Hepatocyte (in vitro differentiated cells): ENCODE measurements around the gene ALK.
"Not testable (repeated sequence)": the region's sequence is repeated elsewhere in the genome, so short reads cannot be mapped to it uniquely, and the experiment has no call there.

Experiments used
- CTCF ChIP-seq: fragments of 200-600 bp; sonication (generic); IDR thresholded peaks from 2 replicates; pipeline ENCODE4 v1.5.1; 2016; ENCODE audit warnings: antibody characterized with exemption, mild to moderate bottlenecking; ENCODE audit not compliant: poor library complexity
- EZH2 ChIP-seq: fragments of 200-600 bp; sonication (generic); IDR thresholded peaks from 2 replicates; pipeline ENCODE4 v1.6.1; 2016; ENCODE audit warnings: antibody characterized with exemption, mild to moderate bottlenecking, borderline replicate concordance
- EZH2phosphoT487 ChIP-seq: fragments of 200-600 bp; sonication (generic); IDR thresholded peaks from one replicate; pipeline ENCODE4 v1.6.1; 2018; ENCODE audit warnings: antibody characterized with exemption, mild to moderate bottlenecking, low read depth, moderate library complexity; ENCODE audit not compliant: unreplicated experiment, severe bottlenecking

GRCh38 chr2:29245035-29245741, 676.2 kb downstream of the ALK start:
- not testable (repeated sequence) for TF ChIP-seq CTCF, EZH2, EZH2phosphoT487
